Neural cell (in vitro differentiated cells): Measurements from ENCODE around the gene CLIC3. TPM values are rescaled to one million over a fixed set of nuclear protein-coding genes. Genes with fewer than 3 reads are reported as not detected.

Experiments
- H2AFZ ChIP-seq: fragments of 200-600, 300-800 bp; sonication (generic), shearing (Covaris generic); 2 replicates; pipeline ENCODE4 v1.6.0; 2014; ENCODE audit warnings: low read depth, mild to moderate bottlenecking, antibody characterized with exemption, low read length, moderate library complexity
- H3F3A ChIP-seq: fragments of 200-600 bp; shearing (Covaris generic); 2 replicates; pipeline ENCODE4 v1.6.1; 2016; ENCODE audit warnings: mild to moderate bottlenecking, moderate library complexity, mixed read lengths, antibody characterized with exemption, low read length; ENCODE audit not compliant: insufficient read depth, poor library complexity, severe bottlenecking
- H3K27ac ChIP-seq: fragments of 200-600, 300-800 bp; sonication (generic), shearing (Covaris generic); 2 replicates; pipeline ENCODE4 v1.5.1; 2014; ENCODE audit warnings: mild to moderate bottlenecking, low read length, moderate library complexity
- H3K27me3 ChIP-seq: fragments of 300-800, 200-600 bp; sonication (generic), shearing (Covaris generic); 2 replicates; pipeline ENCODE4 v1.6.0; 2014; ENCODE audit warnings: mild to moderate bottlenecking, low read depth, low read length, moderate library complexity; ENCODE audit not compliant: insufficient read depth
- H3K36me3 ChIP-seq: fragments of 300-800, 200-600 bp; sonication (generic), shearing (Covaris generic); 2 replicates; pipeline ENCODE4 v1.5.1; 2014; ENCODE audit warnings: mild to moderate bottlenecking, antibody characterized with exemption, low read length, moderate library complexity; ENCODE audit not compliant: insufficient read depth
- H3K4me2 ChIP-seq: fragments of 300-800, 200-600 bp; sonication (generic), shearing (Covaris generic); 2 replicates; pipeline ENCODE4 v1.6.0; 2014; ENCODE audit warnings: mild to moderate bottlenecking, low read length
- H3K4me3 ChIP-seq: fragments of 300-800, 200-600 bp; sonication (generic), shearing (Covaris generic); 2 replicates; pipeline ENCODE4 v1.5.1; 2014; ENCODE audit warnings: mild to moderate bottlenecking, low read length, moderate library complexity
- H3K79me2 ChIP-seq: fragments of 200-600 bp; shearing (Covaris generic); replicated peaks from 2 replicates; pipeline ENCODE4 v1.6.0; 2014; ENCODE audit warnings: mild to moderate bottlenecking, low read length, moderate library complexity; ENCODE audit not compliant: insufficient read depth
- H3K9ac ChIP-seq: fragments of 300-800, 200-600 bp; sonication (generic), shearing (Covaris generic); 2 replicates; pipeline ENCODE4 v1.6.1; 2016; ENCODE audit warnings: mild to moderate bottlenecking, low read length, mixed read lengths
- H3K9me2 ChIP-seq: fragments of 200-600 bp; shearing (Covaris generic); 2 replicates; pipeline ENCODE4 v1.6.1; 2016; ENCODE audit warnings: mild to moderate bottlenecking, low read length, mixed read lengths; ENCODE audit not compliant: insufficient read depth
- H3K9me3 ChIP-seq: fragments of 200-600, 300-800 bp; sonication (generic), shearing (Covaris generic); 2 replicates; pipeline ENCODE4 v1.6.1; 2016; ENCODE audit warnings: mild to moderate bottlenecking, mixed run types, low read length, moderate library complexity, mixed read lengths
- H4K20me1 ChIP-seq: fragments of 200-600 bp; shearing (Covaris generic); 2 replicates; pipeline ENCODE4 v1.6.1; 2016; ENCODE audit warnings: mild to moderate bottlenecking, mixed run types; ENCODE audit not compliant: insufficient read depth
- CTCF ChIP-seq: fragments of 450-650 bp; IDR thresholded peaks from 2 replicates; pipeline ENCODE4 v1.5.1; 2014; ENCODE audit warnings: antibody characterized with exemption, mild to moderate bottlenecking, moderate library complexity; ENCODE audit not compliant: poor library complexity, severe bottlenecking
- EP300 ChIP-seq: fragments of 450-650 bp; conservative IDR thresholded peaks from 2 replicates; pipeline ENCODE4 v1.6.1; 2014; ENCODE audit warnings: antibody characterized with exemption, mild to moderate bottlenecking, moderate library complexity; ENCODE audit not compliant: poor library complexity, severe bottlenecking
- EZH2 ChIP-seq: fragments of 200-600, 300-800 bp; shearing (Covaris generic), sonication (generic); IDR thresholded peaks from 2 replicates; pipeline ENCODE4 v1.6.1; 2014; ENCODE audit warnings: antibody characterized with exemption, low read length, borderline replicate concordance, mild to moderate bottlenecking; ENCODE audit not compliant: insufficient read depth, poor library complexity, severe bottlenecking
- MXI1 ChIP-seq: fragments of 450-650 bp; conservative IDR thresholded peaks from 2 replicates; pipeline ENCODE4 v1.6.1; 2014; ENCODE audit warnings: antibody characterized with exemption, mild to moderate bottlenecking; ENCODE audit not compliant: poor library complexity, severe bottlenecking
- POLR2AphosphoS5 ChIP-seq: IDR thresholded peaks from 2 replicates; pipeline ENCODE4 v1.6.1; 2012
- RAD21 ChIP-seq: fragments of 450-650 bp; conservative IDR thresholded peaks from 2 replicates; pipeline ENCODE4 v1.6.1; 2014; ENCODE audit warnings: antibody characterized with exemption, mild to moderate bottlenecking, moderate library complexity
- SMC3 ChIP-seq: fragments of 450-650 bp; conservative IDR thresholded peaks from 2 replicates; pipeline ENCODE4 v1.6.1; 2014; ENCODE audit warnings: antibody characterized with exemption, mild to moderate bottlenecking, moderate library complexity; ENCODE audit not compliant: poor library complexity
- TAF1 ChIP-seq: IDR thresholded peaks from 2 replicates; pipeline ENCODE4 v1.6.1; 2012; ENCODE audit warnings: low read depth
- polyA plus RNA-seq: library from polyadenylated mRNA; depleted of rRNA; stranded (reverse); fragments of >200 nt; gene quantifications from 2 replicates; pipeline ENCODE4 v1.2.3, GENCODE V29; 2014
- TF ChIP-seq, protein P1 (sequence below): IDR thresholded peaks from 2 replicates; pipeline ENCODE4 v1.6.1; 2012; ENCODE audit warnings: borderline replicate concordance

CLIC3 gene
- polyA plus RNA-seq, 1 donor from 2014 or later: not detected

DNA sequence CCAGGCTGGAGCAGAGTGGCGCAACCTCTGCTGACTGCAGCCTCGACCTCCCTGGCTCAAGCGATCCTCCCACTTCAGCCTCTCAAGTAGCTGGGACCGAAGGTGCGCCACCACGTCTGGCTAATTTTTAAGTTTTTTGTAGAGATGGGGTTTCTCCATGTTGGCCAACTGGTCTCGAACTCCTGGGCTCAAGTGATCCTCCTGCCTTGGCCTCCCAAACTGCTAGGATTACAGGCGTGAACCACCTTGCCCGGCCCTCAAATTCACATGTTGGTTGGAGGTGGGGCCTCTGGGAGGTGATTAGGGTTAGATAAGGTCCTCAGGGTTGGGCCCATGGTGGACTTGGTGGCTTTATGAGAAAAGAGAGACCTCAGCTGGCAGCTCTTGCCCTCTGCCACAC lies 34.2 kb downstream of the CLIC3 start:
- Histone ChIP-seq H3K27me3 (no peaks in the 10 kb centered on the region), H3K9me3 (no peaks in the 10 kb centered on the region), H3K4me3 (no peak overlapping the region), H3K4me2 (no peak overlapping the region), H3K27ac (no peak overlapping the region), H3F3A (no peaks in the 10 kb centered on the region), H3K79me2 (no peaks in the 10 kb centered on the region), H3K36me3 (no peaks in the 10 kb centered on the region), H4K20me1 (no peaks in the 10 kb centered on the region), H3K9me2 (no peaks in the 10 kb centered on the region), H3K9ac (no peak overlapping the region), H2AFZ (no peak overlapping the region)
- TF ChIP-seq CTCF (no peak), TAF1 (no peak), RAD21 (no peak), POLR2AphosphoS5 (no peak), SMC3 (no peak)
- TF ChIP-seq, protein P1, sequence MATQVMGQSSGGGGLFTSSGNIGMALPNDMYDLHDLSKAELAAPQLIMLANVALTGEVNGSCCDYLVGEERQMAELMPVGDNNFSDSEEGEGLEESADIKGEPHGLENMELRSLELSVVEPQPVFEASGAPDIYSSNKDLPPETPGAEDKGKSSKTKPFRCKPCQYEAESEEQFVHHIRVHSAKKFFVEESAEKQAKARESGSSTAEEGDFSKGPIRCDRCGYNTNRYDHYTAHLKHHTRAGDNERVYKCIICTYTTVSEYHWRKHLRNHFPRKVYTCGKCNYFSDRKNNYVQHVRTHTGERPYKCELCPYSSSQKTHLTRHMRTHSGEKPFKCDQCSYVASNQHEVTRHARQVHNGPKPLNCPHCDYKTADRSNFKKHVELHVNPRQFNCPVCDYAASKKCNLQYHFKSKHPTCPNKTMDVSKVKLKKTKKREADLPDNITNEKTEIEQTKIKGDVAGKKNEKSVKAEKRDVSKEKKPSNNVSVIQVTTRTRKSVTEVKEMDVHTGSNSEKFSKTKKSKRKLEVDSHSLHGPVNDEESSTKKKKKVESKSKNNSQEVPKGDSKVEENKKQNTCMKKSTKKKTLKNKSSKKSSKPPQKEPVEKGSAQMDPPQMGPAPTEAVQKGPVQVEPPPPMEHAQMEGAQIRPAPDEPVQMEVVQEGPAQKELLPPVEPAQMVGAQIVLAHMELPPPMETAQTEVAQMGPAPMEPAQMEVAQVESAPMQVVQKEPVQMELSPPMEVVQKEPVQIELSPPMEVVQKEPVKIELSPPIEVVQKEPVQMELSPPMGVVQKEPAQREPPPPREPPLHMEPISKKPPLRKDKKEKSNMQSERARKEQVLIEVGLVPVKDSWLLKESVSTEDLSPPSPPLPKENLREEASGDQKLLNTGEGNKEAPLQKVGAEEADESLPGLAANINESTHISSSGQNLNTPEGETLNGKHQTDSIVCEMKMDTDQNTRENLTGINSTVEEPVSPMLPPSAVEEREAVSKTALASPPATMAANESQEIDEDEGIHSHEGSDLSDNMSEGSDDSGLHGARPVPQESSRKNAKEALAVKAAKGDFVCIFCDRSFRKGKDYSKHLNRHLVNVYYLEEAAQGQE: no peak

DNA sequence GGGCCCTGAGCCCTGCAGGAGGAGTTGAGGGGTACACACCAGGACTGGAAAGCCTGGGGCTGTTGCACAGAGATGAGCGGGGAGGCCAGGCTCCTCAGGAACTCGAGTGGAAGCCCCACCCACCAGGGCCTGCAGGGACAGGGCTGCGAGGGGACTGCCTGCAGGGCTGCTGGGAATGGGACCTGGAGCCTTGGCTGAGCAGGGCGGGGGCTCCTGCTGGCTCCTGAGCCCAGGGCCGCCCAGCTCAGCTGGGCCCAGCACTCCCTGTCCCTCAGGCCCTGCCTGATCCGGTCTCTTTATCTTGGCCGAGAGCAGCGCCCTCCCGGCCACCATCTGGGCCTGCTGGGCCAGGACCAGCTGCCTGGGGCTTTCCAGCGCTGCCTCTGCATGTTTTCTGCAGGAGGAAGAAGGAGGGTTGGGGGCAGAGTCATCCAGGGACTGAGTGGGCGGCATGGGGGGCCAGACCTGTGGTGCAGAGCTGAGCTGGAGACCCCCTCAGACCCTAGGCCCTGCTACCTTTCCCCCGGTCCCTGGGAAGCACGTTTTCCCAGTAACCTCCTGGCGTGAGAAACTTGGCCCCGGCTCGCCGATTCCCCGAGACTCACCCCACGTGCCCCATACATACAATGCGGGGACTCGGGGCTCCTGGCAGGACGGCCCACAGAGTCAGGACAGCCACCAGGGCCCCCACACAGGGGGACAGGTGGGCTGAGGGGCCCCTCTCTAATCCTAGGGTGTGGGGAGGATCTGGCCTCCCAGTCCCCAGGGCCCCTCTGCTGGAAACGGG lies 34.9 kb downstream of the CLIC3 start:
- Histone ChIP-seq H2AFZ (no peak overlapping the region), H3K9me3 (no peaks in the 10 kb centered on the region), H3K4me2 (no peak overlapping the region), H3K9ac (no peak overlapping the region), H3K9me2 (no peaks in the 10 kb centered on the region), H4K20me1 (no peaks in the 10 kb centered on the region), H3K79me2 (no peaks in the 10 kb centered on the region), H3K4me3 (no peak overlapping the region), H3K27ac (no peak overlapping the region), H3F3A (no peaks in the 10 kb centered on the region), H3K36me3 (no peaks in the 10 kb centered on the region), H3K27me3 (no peaks in the 10 kb centered on the region)
- TF ChIP-seq TAF1 (no peak), EP300 (no peak), SMC3 (no peak), EZH2 (no peak), POLR2AphosphoS5 (no peak), MXI1 (no peak), CTCF (no peak)
- TF ChIP-seq, protein P1: no peak
